IMR-90 (cell line): Measurements from ENCODE around the gene MCF2L. TPM values are rescaled to one million over a fixed set of nuclear protein-coding genes. Genes with fewer than 3 reads are reported as not detected.

Experiments
- ATAC-seq: fragments of 200-7000 bp; cut with Tn5 transposase; 2 replicates; pipeline ENCODE4 v1.9.1; 2020; ENCODE audit warnings: low read depth, mild to moderate bottlenecking, moderate library complexity
- BruUV-seq: library from RNA; stranded (reverse); fragments of 400-500 nt; replicated peaks from 2 replicates; lab custom pipeline; 2021; lab: Mats Ljungman, UMichigan
- CTCF ChIA-PET: fragments of 300-600 bp; formaldehyde crosslinking; extraction: SDS; loops from one replicate; lab custom pipeline; 2021; ENCODE audit warnings: antibody characterized with exemption; lab: Yijun Ruan, JAX
- POLR2A ChIA-PET: fragments of 300-600 bp; sonication (Branson Sonifier 250); formaldehyde crosslinking; loops from one replicate; lab custom pipeline; 2022; ENCODE audit warnings: antibody characterized with exemption; ENCODE audit not compliant: unreplicated experiment; lab: Charles Lee
- DNase-seq: peaks from one replicate; pipeline ENCODE4 v3.0.0; 2013
- H2AFZ ChIP-seq: replicated peaks from 2 replicates; pipeline ENCODE3; 2013; ENCODE audit warnings: low read length, mild to moderate bottlenecking; ENCODE audit not compliant: poor library complexity
- H2AK5ac ChIP-seq: 2 replicates; pipeline ENCODE4 v1.6.1; 2013; ENCODE audit warnings: low read depth, low read length, inconsistent platforms
- H2AK9ac ChIP-seq: replicated peaks from 2 replicates; pipeline ENCODE3; 2013; ENCODE audit warnings: mild to moderate bottlenecking, low read depth, low read length, moderate library complexity; ENCODE audit not compliant: poor library complexity
- H2BK120ac ChIP-seq: 2 replicates; pipeline ENCODE4 v1.6.1; 2013; ENCODE audit warnings: low read depth, low read length, inconsistent platforms
- H2BK15ac ChIP-seq: 3 replicates; pipeline ENCODE4 v1.6.1; 2013; ENCODE audit warnings: low read depth, low read length, inconsistent platforms
- H2BK20ac ChIP-seq: 2 replicates; pipeline ENCODE4 v1.6.1; 2013; ENCODE audit warnings: low read depth, mild to moderate bottlenecking, inconsistent platforms, low read length, moderate library complexity
- H2BK5ac ChIP-seq: 2 replicates; pipeline ENCODE4 v1.6.1; 2013; ENCODE audit warnings: mild to moderate bottlenecking, low read depth, low read length, inconsistent platforms; ENCODE audit not compliant: poor library complexity, severe bottlenecking
- H3K14ac ChIP-seq: replicated peaks from 2 replicates; pipeline ENCODE4 v1.6.1; 2013; ENCODE audit warnings: low read depth, low read length, inconsistent platforms
- H3K18ac ChIP-seq: 2 replicates; pipeline ENCODE4 v1.6.1; 2013; ENCODE audit warnings: low read depth, low read length, control low read depth
- H3K23ac ChIP-seq: 2 replicates; pipeline ENCODE4 v1.6.1; 2013; ENCODE audit warnings: low read depth, low read length, inconsistent platforms
- H3K27ac ChIP-seq: 2 replicates; pipeline ENCODE4 v1.5.1; 2013; ENCODE audit warnings: mild to moderate bottlenecking, control low read depth, low read length; ENCODE audit not compliant: insufficient read depth
- H3K27me3 ChIP-seq: 2 replicates; pipeline ENCODE4 v1.6.1; 2013; ENCODE audit warnings: low read length; ENCODE audit not compliant: control insufficient read depth, insufficient read depth
- H3K36me3 ChIP-seq: 2 replicates; pipeline ENCODE4 v1.6.1; 2013; ENCODE audit warnings: low read length, mixed read lengths; ENCODE audit not compliant: control insufficient read depth, insufficient read depth
- H3K4ac ChIP-seq: 2 replicates; pipeline ENCODE4 v1.6.1; 2013; ENCODE audit warnings: low read depth, low read length, inconsistent platforms
- H3K4me1 ChIP-seq: 2 replicates; pipeline ENCODE4 v1.6.1; 2013; ENCODE audit warnings: low read length, mixed read lengths; ENCODE audit not compliant: control insufficient read depth, insufficient read depth
- H3K4me2 ChIP-seq: 2 replicates; pipeline ENCODE4 v1.6.1; 2013; ENCODE audit warnings: low read depth, mild to moderate bottlenecking, control low read depth, low read length, moderate library complexity
- H3K4me3 ChIP-seq: 2 replicates; pipeline ENCODE4 v1.5.1; 2013; ENCODE audit warnings: low read depth, mild to moderate bottlenecking, control low read depth, low read length, moderate library complexity; ENCODE audit not compliant: insufficient read depth
- H3K56ac ChIP-seq: 2 replicates; pipeline ENCODE4 v1.6.1; 2013; ENCODE audit warnings: low read length, inconsistent platforms; ENCODE audit not compliant: insufficient read depth; ENCODE audit errors: extremely low read depth
- H3K79me1 ChIP-seq, 2 experiments: 2 replicates each; pipeline ENCODE4 v1.6.1; 2013; ENCODE audit warnings: low read length in 2 of 2, inconsistent platforms in 1 of 2, low read depth in 1 of 2
- H3K9ac ChIP-seq: 2 replicates; pipeline ENCODE4 v1.6.1; 2013; ENCODE audit warnings: low read depth, low read length, control low read depth
- H3K9me1 ChIP-seq: 2 replicates; pipeline ENCODE4 v1.6.1; 2013; ENCODE audit warnings: low read length, inconsistent platforms; ENCODE audit not compliant: insufficient read depth
- H3K9me3 ChIP-seq: 2 replicates; pipeline ENCODE4 v1.6.1; 2013; ENCODE audit warnings: low read length; ENCODE audit not compliant: control insufficient read depth, insufficient read depth
- H4K20me1 ChIP-seq: 2 replicates; pipeline ENCODE4 v1.6.1; 2013; ENCODE audit warnings: low read length, inconsistent platforms; ENCODE audit not compliant: insufficient read depth
- H4K5ac ChIP-seq: 2 replicates; pipeline ENCODE4 v1.6.1; 2013; ENCODE audit warnings: mild to moderate bottlenecking, low read depth, low read length, control low read depth
- H4K8ac ChIP-seq, 2 experiments: 2 replicates each; pipeline ENCODE4 v1.6.1; 2013; ENCODE audit warnings: low read depth in 2 of 2, low read length in 2 of 2, control low read depth in 1 of 2, inconsistent platforms in 1 of 2
- H4K91ac ChIP-seq: 2 replicates; pipeline ENCODE4 v1.6.1; 2013; ENCODE audit warnings: low read depth, low read length, inconsistent platforms; ENCODE audit not compliant: insufficient read depth
- BHLHE40 ChIP-seq: fragments of 150-350 bp; IDR thresholded peaks from 2 replicates; pipeline ENCODE4 v1.6.1; 2016; ENCODE audit warnings: mild to moderate bottlenecking, low read depth, low read length
- CEBPB ChIP-seq: IDR thresholded peaks from 2 replicates; pipeline ENCODE4 v1.6.1; 2012; ENCODE audit warnings: low read depth, low read length, improper control_type of control experiment
- CHD1 ChIP-seq: IDR thresholded peaks from 2 replicates; pipeline ENCODE4 v1.6.1; 2012; ENCODE audit warnings: low read depth, low read length, improper control_type of control experiment
- ELK1 ChIP-seq: fragments of 150-350 bp; IDR thresholded peaks from 2 replicates; pipeline ENCODE4 v1.6.1; 2016; ENCODE audit warnings: low read depth, mild to moderate bottlenecking, low read length, moderate library complexity, borderline replicate concordance
- FOS ChIP-seq: fragments of 150-350 bp; IDR thresholded peaks from 2 replicates; pipeline ENCODE4 v1.6.1; 2016; ENCODE audit warnings: low read depth, low read length
- MAFK ChIP-seq: IDR thresholded peaks from 2 replicates; pipeline ENCODE4 v1.6.1; 2012; ENCODE audit warnings: low read depth, low read length, improper control_type of control experiment
- MAZ ChIP-seq: IDR thresholded peaks from 2 replicates; pipeline ENCODE4 v1.6.1; 2012; ENCODE audit warnings: low read depth, mild to moderate bottlenecking, low read length, improper control_type of control experiment, moderate library complexity, borderline replicate concordance
- NFE2L2 ChIP-seq: fragments of 150-350 bp; IDR thresholded peaks from 2 replicates; pipeline ENCODE4 v1.6.1; 2016; ENCODE audit warnings: low read depth, mild to moderate bottlenecking, low read length
- POLR2A ChIP-seq: IDR thresholded peaks from 2 replicates; pipeline ENCODE4 v1.6.1; 2012; ENCODE audit warnings: mild to moderate bottlenecking, low read depth, low read length
- RAD21 ChIP-seq: IDR thresholded peaks from 2 replicates; pipeline ENCODE4 v1.6.1; 2012; ENCODE audit warnings: low read length, improper control_type of control experiment
- RCOR1 ChIP-seq: IDR thresholded peaks from 2 replicates; pipeline ENCODE4 v1.6.1; 2012; ENCODE audit warnings: mild to moderate bottlenecking, low read length, improper control_type of control experiment; ENCODE audit not compliant: insufficient replicate concordance
- RFX5 ChIP-seq: IDR thresholded peaks from 2 replicates; pipeline ENCODE4 v1.8.0; 2012; ENCODE audit warnings: low read depth, mild to moderate bottlenecking, low read length, moderate library complexity
- SMC3 ChIP-seq: fragments of 150-350 bp; IDR thresholded peaks from 2 replicates; pipeline ENCODE4 v1.6.1; 2016; ENCODE audit warnings: low read depth, mild to moderate bottlenecking, antibody characterized with exemption, low read length, moderate library complexity
- USF2 ChIP-seq: fragments of 150-350 bp; IDR thresholded peaks from 2 replicates; pipeline ENCODE4 v1.6.1; 2017; ENCODE audit warnings: mild to moderate bottlenecking, antibody characterized with exemption, low read length, low read depth
- WGBS, 2 experiments: methylation state at CpG; one replicate each; pipeline versions ENCODE4 v1.1.5 to v1.1.7; 2013; ENCODE audit warnings: missing lambda C conversion rate in 2 of 2; ENCODE audit not compliant: insufficient read length in 1 of 2; ENCODE audit errors: extremely low coverage in 2 of 2; 5-methylcytosine and 5-hydroxymethylcytosine counted together
- dilution Hi-C: fragments of 300-500 bp; cut with HindIII; formaldehyde crosslinking; loops from one replicate; pipeline ENCODE4 v1.14.3; 2018; ENCODE audit warnings: low sequenced_read_pairs; ENCODE audit not compliant: unreplicated experiment
- in situ Hi-C: fragments of 300-500 bp; cut with MboI; formaldehyde crosslinking; loops from 3 replicates; pipeline ENCODE4 v1.14.3; 2019; ENCODE audit warnings: low sequenced_read_pairs, inconsistent platforms, mixed read lengths
- intact Hi-C: fragments of 100-400 bp; cut with micrococcal nuclease; formaldehyde crosslinking; loops from 2 replicates; pipeline ENCODE4 v1.10.0; 2022
- polyA plus RNA-seq, 3 experiments: library from polyadenylated mRNA; depleted of rRNA; stranded (reverse); fragments of >200 nt; gene quantifications; 2 replicates each; pipeline ENCODE4 v1.2.3, GENCODE V29; 2012; ENCODE audit warnings: low replicate concordance in 1 of 3
- total RNA-seq: library from RNA; depleted of rRNA; stranded (reverse); fragments of >200 nt; gene quantifications from 2 replicates; pipeline ENCODE4 v1.2.3, GENCODE V29; 2012
- TF ChIP-seq, protein P1 (sequence below): conservative IDR thresholded peaks from 2 replicates; pipeline ENCODE4 v1.5.1; 2012; ENCODE audit warnings: mild to moderate bottlenecking, low read depth, low read length, improper control_type of control experiment

MCF2L gene
- total and polyA plus RNA-seq, 2 of the 4 experiments (the other 2 are of a cell fraction), result 0.18 TPM; not detected in 1

- Histone ChIP-seq H2AFZ (no peak overlapping the region), H3K9ac (no peak overlapping the region), H4K8ac (no peak overlapping the region), H2BK20ac (no peak overlapping the region), H2AK5ac (no peak overlapping the region), H3K9me1 (peaks cover 4% of the 10 kb centered on the region; the same call in 1 of the 2 replicates), H3K4ac (no peak overlapping the region), H3K56ac (no peak overlapping the region), H2BK120ac (no peak overlapping the region), H4K20me1 (no peaks in the 10 kb centered on the region), H3K27ac (no peak overlapping the region), H3K14ac (no peak overlapping the region), H2BK15ac (no peak overlapping the region), H3K4me3 (no peak overlapping the region), H3K79me1 (no peaks in the 10 kb centered on the region), H4K91ac (no peak overlapping the region), H3K4me2 (no peak overlapping the region), H3K27me3 (peaks cover 18% of the 10 kb centered on the region), H3K36me3 (no peaks in the 10 kb centered on the region), H3K4me1 (peaks cover 3% of the 10 kb centered on the region; the same call in 1 of the 2 replicates), H2AK9ac (no peak overlapping the region), H3K18ac (no peak overlapping the region), H3K9me3 (no peaks in the 10 kb centered on the region; the same call in 1 of the 2 replicates), H4K5ac (no peak overlapping the region), H2BK5ac (no peak overlapping the region), H3K23ac (no peak overlapping the region)
- in situ Hi-C loops (no loop called here), intact Hi-C loops (no loop called here), dilution Hi-C loops (no loop called here)
- CTCF ChIA-PET, result no interaction called here
- POLR2A ChIA-PET, result no interaction called here
- ATAC-seq (no peak), DNase-seq (no peak)
- BruUV-seq, result no TSS peak
- WGBS, 2 experiments, result 84% methylated on average over 6 of the region's 21 CpGs; no CpG with 5 or more reads in 1 of the 2 experiments
- TF ChIP-seq POLR2A (no peak), RFX5 (no peak), RCOR1 (no peak), ELK1 (no peak), RAD21 (no peak), FOS (no peak), MAZ (no peak), SMC3 (no peak), CEBPB (no peak), MAFK (no peak), CHD1 (no peak), NFE2L2 (no peak), USF2 (no peak), BHLHE40 (no peak)
- TF ChIP-seq, protein P1, sequence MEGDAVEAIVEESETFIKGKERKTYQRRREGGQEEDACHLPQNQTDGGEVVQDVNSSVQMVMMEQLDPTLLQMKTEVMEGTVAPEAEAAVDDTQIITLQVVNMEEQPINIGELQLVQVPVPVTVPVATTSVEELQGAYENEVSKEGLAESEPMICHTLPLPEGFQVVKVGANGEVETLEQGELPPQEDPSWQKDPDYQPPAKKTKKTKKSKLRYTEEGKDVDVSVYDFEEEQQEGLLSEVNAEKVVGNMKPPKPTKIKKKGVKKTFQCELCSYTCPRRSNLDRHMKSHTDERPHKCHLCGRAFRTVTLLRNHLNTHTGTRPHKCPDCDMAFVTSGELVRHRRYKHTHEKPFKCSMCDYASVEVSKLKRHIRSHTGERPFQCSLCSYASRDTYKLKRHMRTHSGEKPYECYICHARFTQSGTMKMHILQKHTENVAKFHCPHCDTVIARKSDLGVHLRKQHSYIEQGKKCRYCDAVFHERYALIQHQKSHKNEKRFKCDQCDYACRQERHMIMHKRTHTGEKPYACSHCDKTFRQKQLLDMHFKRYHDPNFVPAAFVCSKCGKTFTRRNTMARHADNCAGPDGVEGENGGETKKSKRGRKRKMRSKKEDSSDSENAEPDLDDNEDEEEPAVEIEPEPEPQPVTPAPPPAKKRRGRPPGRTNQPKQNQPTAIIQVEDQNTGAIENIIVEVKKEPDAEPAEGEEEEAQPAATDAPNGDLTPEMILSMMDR, result no peak
These were observed 146.6 kb downstream of the MCF2L start for GRCh38 chr13:113115363-113116205.
